HepG2 (cell line): Measurements from ENCODE around the gene ABCC3. TPM values are rescaled to one million over a fixed set of nuclear protein-coding genes. Genes with fewer than 3 reads are reported as not detected.

Source experiments
- CCAR2 ChIP-seq: fragments of 200-400 bp; formaldehyde crosslinking; optimal IDR thresholded peaks from 2 replicates; pipeline ENCODE3; 2018; ENCODE audit warnings: low read depth, mild to moderate bottlenecking, low read length, moderate library complexity
- FOXP4 ChIP-seq: sonication (generic); formaldehyde crosslinking; IDR thresholded peaks from 2 replicates; pipeline ENCODE4 v1.4.0; 2020; ENCODE audit warnings: missing genetic modification reagents
- GLMP ChIP-seq: sonication (generic); formaldehyde crosslinking; IDR thresholded peaks from 2 replicates; pipeline ENCODE4 v1.9.0; 2021; ENCODE audit warnings: missing genetic modification reagents, mild to moderate bottlenecking, borderline replicate concordance
- HBP1 ChIP-seq: IDR thresholded peaks from 2 replicates; pipeline ENCODE4 v1.6.1; 2016; ENCODE audit warnings: low read depth, control low read depth
- IRF1 ChIP-seq: sonication (generic); formaldehyde crosslinking; IDR thresholded peaks from 2 replicates; pipeline ENCODE4 v1.4.0; 2020; ENCODE audit warnings: low read depth, mild to moderate bottlenecking, missing genetic modification reagents
- LCORL ChIP-seq, 2 experiments: fragments of 450-650 bp in 1 of 2; sonication (generic) in 1 of 2; formaldehyde crosslinking in 1 of 2; IDR thresholded peaks; 2 replicates each; pipeline versions ENCODE4 v1.5.0 to v1.6.1; 2017 to 2020; ENCODE audit warnings: antibody characterized with exemption in 1 of 2, missing genetic modification reagents in 1 of 2
- PAF1 ChIP-seq: IDR thresholded peaks from 2 replicates; pipeline ENCODE4 v1.6.1; 2016; ENCODE audit warnings: missing genetic modification reagents, missing compliant biosample characterization
- SP2 ChIP-seq: sonication (generic); formaldehyde crosslinking; IDR thresholded peaks from 2 replicates; pipeline ENCODE4 v1.5.1; 2020; ENCODE audit warnings: mild to moderate bottlenecking, missing genetic modification reagents
- SP4 ChIP-seq: sonication (generic); formaldehyde crosslinking; IDR thresholded peaks from 2 replicates; pipeline ENCODE4 v1.8.1; 2023; ENCODE audit warnings: mild to moderate bottlenecking, missing genetic modification reagents
- ZBTB42 ChIP-seq: sonication (generic); formaldehyde crosslinking; IDR thresholded peaks from 2 replicates; pipeline ENCODE4 v1.5.0; 2020; ENCODE audit warnings: mild to moderate bottlenecking, missing genetic modification reagents
- ZFP36L1 ChIP-seq: sonication (generic); formaldehyde crosslinking; IDR thresholded peaks from 2 replicates; pipeline ENCODE4 v1.8.0; 2022; ENCODE audit warnings: mild to moderate bottlenecking, missing genetic modification reagents, moderate library complexity
- ZNF274 ChIP-seq: sonication (generic); formaldehyde crosslinking; IDR thresholded peaks from 2 replicates; pipeline ENCODE4 v1.5.1; 2020; ENCODE audit warnings: mild to moderate bottlenecking, missing genetic modification reagents
- ZNF383 ChIP-seq: sonication (generic); formaldehyde crosslinking; IDR thresholded peaks from 2 replicates; pipeline ENCODE4 v1.4.0; 2020; ENCODE audit warnings: missing genetic modification reagents, mild to moderate bottlenecking, borderline replicate concordance
- ZNF720 ChIP-seq: sonication (generic); formaldehyde crosslinking; IDR thresholded peaks from 2 replicates; pipeline ENCODE4 v1.4.0; 2020; ENCODE audit warnings: missing genetic modification reagents
- polyA plus RNA-seq, 8 experiments: library from polyadenylated mRNA; depleted of rRNA in 3 of 8; stranded (reverse) in 7 of 8; unstranded in 1 of 8; fragments of >200 nt; fragmentation: Illumina TruSeq in 4 of 8; extraction: Trizol in 4 of 8; gene quantifications; 2 replicates each; pipeline versions ENCODE4 v1.2.1 to v1.2.3, GENCODE V29; 2011 to 2016; ENCODE audit warnings: low read depth in 4 of 8, missing spikeins in 1 of 8, mixed read lengths in 1 of 8; ENCODE audit not compliant: insufficient read depth in 1 of 8
- total RNA-seq, 5 experiments: library from RNA; depleted of rRNA; stranded (reverse); fragments of >200 nt; fragmentation: Illumina TruSeq; extraction: Trizol; gene quantifications; 2 replicates each; pipeline ENCODE4 v1.2.3, GENCODE V29; 2016; ENCODE audit warnings: low read depth in 1 of 5
- TF ChIP-seq, protein P1 (sequence below): IDR thresholded peaks from 2 replicates; pipeline ENCODE4 v1.6.1; 2016; ENCODE audit warnings: missing biosample characterization, missing genetic modification reagents, low read depth
- TF ChIP-seq, protein P2 (sequence below): sonication (generic); formaldehyde crosslinking; IDR thresholded peaks from 2 replicates; pipeline ENCODE4 v1.4.0; 2020; ENCODE audit warnings: mild to moderate bottlenecking, low read depth, missing genetic modification reagents
- TF ChIP-seq, protein P3 (sequence below): sonication (generic); formaldehyde crosslinking; IDR thresholded peaks from 2 replicates; pipeline ENCODE4 v1.9.0; 2021; ENCODE audit warnings: missing genetic modification reagents, borderline replicate concordance

The ABCC3 gene
- total and polyA plus RNA-seq, 2 of the 13 experiments (the other 11 are each of a cell fraction or from before 2014, with no cell fraction given) = 25.2 to 50.7 TPM

DNA sequence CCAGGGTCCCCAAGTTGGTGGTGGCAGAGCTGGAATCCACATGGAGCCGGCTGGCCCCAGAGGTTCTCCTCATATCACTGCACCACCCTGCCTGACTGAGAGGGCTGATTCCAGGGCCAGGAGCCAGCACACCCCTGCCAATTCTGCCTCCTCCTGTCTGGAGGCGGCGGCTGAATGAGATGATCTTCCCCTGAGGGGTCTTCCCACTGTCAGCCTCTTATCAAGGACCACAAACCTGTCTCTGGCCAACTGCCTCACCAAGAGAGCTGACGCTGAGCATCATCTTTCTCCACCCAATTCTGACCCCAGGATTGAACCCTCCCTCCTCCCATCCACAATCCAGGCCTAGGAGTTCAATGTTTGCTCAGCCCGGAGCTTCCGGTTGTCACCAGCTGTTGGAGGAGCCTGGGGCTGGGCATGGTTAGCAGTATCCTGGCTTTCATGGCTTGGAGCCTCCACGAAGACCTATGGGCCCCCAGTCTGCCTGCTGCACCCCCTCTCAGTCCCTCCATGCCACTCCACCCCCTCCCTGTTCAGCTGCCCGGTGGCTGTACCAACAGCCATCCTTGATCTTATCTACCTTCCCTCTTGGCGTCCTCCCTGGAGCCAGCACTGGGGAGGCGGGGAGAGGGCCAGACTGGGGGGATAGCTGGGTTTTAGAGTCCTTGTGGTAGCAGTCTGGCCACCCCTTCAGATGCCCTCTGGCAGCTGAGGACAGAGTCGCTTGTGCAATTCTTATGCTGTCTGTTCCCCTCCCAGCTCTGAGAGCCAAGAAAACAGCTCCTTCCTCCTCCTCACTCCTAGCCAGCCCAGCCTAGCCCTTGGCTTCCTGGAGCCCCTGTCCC, 25.6 kb downstream of the ABCC3 start (continued):
- no peak for TF ChIP-seq PAF1 (CRISPR knock-in tag)
- TF ChIP-seq, protein P1, sequence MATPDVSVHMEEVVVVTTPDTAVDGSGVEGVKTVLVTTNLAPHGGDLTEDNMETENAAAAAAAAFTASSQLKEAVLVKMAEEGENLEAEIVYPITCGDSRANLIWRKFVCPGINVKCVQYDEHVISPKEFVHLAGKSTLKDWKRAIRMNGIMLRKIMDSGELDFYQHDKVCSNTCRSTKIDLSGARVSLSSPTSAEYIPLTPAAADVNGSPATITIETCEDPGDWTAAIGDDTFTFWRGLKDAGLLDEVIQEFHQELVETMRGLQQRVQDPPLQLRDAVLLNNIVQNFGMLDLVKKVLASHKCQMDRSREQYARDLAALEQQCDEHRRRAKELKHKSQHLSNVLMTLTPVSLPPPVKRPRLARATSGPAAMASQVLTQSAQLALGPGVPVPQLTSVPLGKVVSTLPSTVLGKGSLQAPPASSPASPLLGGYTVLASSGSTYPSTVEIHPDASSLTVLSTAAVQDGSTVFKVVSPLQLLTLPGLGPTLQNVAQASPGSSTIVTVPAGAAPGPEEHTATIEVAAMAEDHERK (CRISPR knock-in tag) = no peak
- TF ChIP-seq GLMP (CRISPR knock-in tag) = no peak
- TF ChIP-seq ZFP36L1 = no peak
- no peak for TF ChIP-seq ZNF383
- peak; percentile 60 for TF ChIP-seq FOXP4 (CRISPR knock-in tag)
- TF ChIP-seq LCORL (IDR thresholded peaks at IDR 0.05) = no peak
- peak; percentile 77 for TF ChIP-seq LCORL (CRISPR knock-in tag; IDR thresholded peaks at IDR 0.05)
- TF ChIP-seq ZNF274 (CRISPR knock-in tag) = no peak
- no peak for TF ChIP-seq IRF1 (CRISPR knock-in tag)
- no peak for TF ChIP-seq ZNF720 (CRISPR knock-in tag)
- no peak for TF ChIP-seq SP2
- 0 out of 2 replicates have a peak, but pooled peaks have one; percentile 69 for TF ChIP-seq ZBTB42 (CRISPR knock-in tag)
- TF ChIP-seq HBP1 (CRISPR knock-in tag) = no peak
- TF ChIP-seq, protein P2, sequence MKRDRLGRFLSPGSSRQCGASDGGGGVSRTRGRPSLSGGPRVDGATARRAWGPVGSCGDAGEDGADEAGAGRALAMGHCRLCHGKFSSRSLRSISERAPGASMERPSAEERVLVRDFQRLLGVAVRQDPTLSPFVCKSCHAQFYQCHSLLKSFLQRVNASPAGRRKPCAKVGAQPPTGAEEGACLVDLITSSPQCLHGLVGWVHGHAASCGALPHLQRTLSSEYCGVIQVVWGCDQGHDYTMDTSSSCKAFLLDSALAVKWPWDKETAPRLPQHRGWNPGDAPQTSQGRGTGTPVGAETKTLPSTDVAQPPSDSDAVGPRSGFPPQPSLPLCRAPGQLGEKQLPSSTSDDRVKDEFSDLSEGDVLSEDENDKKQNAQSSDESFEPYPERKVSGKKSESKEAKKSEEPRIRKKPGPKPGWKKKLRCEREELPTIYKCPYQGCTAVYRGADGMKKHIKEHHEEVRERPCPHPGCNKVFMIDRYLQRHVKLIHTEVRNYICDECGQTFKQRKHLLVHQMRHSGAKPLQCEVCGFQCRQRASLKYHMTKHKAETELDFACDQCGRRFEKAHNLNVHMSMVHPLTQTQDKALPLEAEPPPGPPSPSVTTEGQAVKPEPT (CRISPR knock-in tag) = no peak
- no peak for TF ChIP-seq CCAR2
- no peak; the same call in 1 of the 2 replicates for TF ChIP-seq SP4 (CRISPR knock-in tag)
- TF ChIP-seq, protein P3, sequence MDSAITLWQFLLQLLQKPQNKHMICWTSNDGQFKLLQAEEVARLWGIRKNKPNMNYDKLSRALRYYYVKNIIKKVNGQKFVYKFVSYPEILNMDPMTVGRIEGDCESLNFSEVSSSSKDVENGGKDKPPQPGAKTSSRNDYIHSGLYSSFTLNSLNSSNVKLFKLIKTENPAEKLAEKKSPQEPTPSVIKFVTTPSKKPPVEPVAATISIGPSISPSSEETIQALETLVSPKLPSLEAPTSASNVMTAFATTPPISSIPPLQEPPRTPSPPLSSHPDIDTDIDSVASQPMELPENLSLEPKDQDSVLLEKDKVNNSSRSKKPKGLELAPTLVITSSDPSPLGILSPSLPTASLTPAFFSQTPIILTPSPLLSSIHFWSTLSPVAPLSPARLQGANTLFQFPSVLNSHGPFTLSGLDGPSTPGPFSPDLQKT = no peak
